GM18508 (cell line): Measurements from ENCODE around the gene ERICH4.
A peak's percentile ranks its signal among the peaks of the same experiment; 100 is the strongest.
"Not testable (repeated sequence)": the region's sequence is repeated elsewhere in the genome, so short reads cannot be mapped to it uniquely, and the experiment has no call there.

Experiments
- ATAC-seq: cut with Tn5 transposase; IDR thresholded peaks from one replicate; pipeline ENCODE4 v1.9.1; 2021; ENCODE audit warnings: moderate number of reproducible peaks; ENCODE audit not compliant: insufficient read depth, unreplicated experiment

Gene ERICH4, protein sequence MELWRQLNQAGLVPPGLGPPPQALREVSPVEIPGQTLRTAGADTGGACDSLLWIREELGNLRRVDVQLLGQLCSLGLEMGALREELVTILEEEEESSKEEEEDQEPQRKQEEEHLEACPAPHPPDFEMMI

GRCh38 chr19:41442473-41443355 is at the start of gene ERICH4:
Gene ERICH4 (plus strand): TSS chr19:41443156. CDS start chr19:41443170, 14 bp downstream.
- no peak for ATAC-seq

GRCh38 chr19:41395355-41395754 is 47.6 kb upstream of the ERICH4 start:
- no peak for ATAC-seq

- ATAC-seq: peak; percentile 48
These were observed 45.6 kb upstream of the ERICH4 start, which contains the start of the genes BCKDHA and EXOSC5 for GRCh38 chr19:41397086-41398049. Gene BCKDHA (plus strand): TSS chr19:41397818. CDS start chr19:41397828, 10 bp downstream. Gene EXOSC5 (minus strand): TSS chr19:41397359. CDS start chr19:41397328, 31 bp downstream.

DNA sequence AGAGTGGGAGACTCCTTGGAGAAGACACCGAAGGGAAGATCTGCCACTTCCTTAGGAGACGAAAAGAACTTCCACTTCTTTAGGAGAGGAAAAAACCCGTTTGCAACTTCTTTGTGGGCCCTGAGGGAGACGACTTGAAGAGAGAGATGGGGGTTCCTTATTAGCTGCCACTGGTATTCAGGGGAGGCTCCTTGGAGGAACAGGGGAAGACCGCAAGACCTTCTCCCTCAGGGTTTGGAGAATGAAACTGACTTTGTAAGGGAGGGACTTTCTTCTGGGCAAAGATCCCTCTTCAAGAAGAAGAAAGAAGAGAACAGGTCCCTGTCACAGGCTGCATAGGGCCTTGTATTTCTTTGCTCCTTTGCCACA is 44.9 kb upstream of the ERICH4 start:
- ATAC-seq: no peak

DNA sequence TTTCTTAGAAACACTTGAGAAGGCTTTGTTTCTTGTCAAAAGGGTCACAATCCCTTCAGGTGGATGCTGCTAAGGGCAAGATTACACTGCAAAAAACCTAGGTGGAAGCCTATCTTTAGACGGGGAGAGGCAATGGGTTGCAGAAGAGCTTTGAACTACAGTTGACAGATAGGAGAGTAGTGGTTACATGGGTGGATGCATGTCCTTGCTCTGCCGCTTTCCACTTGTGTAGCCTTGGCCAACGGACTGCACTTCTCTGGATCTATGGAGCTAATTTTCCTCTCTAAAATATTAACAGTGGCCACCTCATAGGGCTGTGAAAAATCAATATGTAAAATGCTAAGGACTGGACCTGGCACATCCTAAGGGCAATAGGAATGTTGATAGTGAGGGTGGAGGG is 44.4 kb upstream of the ERICH4 start:
- no peak for ATAC-seq

DNA sequence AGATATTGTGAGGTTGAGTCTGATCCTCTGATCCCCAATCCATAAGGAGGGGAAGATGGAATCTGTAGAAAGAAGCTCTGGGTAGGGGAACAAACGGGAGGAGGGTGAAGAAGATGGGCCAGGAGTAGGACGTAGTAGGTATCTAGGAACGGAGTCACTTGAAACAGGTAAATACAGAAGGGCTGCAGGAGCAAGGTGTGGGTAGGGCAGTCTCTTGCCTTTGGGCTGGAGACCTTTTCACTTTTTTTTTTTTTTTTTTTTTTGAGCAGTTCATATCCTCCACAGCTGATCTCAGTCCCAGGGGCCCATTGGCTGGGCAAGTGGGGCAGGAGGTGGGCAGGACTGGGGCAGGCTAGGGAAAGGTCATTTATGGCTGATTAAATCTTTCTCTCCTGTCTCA is 43.9 kb upstream of the ERICH4 start:
- ATAC-seq: no peak

DNA sequence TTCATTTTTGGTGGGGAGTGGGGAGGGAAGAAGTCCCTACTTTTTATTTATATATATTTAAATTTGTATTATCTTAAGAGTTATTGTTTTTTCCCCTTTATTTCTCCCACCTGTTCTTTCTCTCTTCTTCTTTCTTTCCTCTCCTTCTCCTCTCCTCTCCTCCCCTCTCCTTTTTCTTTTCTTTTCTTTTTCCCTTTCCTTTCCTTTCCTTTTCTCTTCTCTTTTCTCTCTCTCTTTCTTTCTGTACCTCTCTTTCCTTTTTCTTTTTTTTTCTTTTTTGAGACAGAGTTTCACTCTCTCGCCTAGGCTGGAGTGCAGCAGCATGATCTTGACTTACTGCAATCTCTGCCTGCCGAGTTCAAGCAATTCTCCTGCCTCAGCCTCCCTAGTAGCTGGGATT is 43.4 kb upstream of the ERICH4 start:
- ATAC-seq: no peak

DNA sequence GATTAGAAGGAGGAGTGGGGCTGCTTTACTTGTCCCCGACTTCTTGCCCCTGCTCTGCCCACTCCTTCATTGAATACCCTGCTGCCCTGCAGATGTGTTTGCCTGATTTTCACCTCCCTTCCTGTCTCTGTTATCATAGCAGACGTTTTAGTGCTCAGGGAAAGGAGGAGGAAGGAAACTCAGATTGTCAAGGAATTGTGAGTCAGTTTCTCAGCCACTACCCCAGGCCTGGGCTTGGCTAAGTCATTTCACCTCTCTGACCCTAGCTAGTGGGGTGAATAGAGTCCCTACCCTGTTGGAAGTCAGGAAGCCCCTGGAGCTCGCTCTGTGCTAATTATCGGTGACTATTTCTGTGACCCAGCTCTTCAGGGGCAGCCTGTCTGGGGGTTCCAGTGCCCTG is 41.5 kb upstream of the ERICH4 start:
- ATAC-seq: no peak

DNA sequence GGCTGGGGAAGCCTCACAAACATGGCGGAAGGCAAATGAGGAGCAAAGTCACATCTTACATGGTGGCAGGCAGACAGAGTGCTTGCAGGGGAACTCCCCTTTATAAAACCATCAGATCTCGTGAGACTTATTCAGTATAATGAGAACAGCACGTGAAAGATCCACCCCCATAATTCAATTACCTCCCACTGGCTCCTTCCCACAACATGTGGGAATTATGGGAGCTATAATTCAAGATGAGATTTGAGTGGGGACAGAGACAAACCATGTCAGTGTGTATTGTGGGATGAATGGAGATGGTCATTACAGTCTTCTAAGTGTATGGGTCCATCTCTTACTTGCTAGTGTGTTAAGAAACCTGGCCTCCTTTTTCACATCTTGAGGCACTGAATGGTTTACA is 40.9 kb upstream of the ERICH4 start:
- ATAC-seq: no peak

GRCh38 chr19:41403181-41403970 is 39.6 kb upstream of the ERICH4 start:
- no peak for ATAC-seq

GRCh38 chr19:41405776-41406175 is 37.2 kb upstream of the ERICH4 start:
- ATAC-seq: no peak

GRCh38 chr19:41407271-41407670 is 35.7 kb upstream of the ERICH4 start:
- ATAC-seq: no peak

DNA sequence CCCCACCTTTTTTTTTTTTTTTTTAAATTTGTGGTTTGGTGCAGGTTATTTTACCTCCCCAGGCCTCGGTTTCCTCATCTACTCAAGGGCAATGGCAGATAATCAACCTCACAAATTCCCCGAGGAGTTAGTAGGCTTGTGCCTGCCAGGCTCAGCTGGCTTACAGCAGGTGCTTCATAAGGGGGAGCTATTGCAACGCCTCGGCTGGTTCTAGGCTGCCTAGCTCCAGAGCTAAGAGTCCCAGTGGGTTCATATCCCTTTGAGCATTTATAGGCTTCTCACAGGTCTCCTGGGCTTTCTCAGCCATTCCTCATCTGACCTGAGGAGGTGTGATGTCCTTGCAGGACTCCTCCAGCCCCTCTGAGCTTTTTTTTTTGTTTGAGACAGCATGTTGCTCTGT is 34.7 kb upstream of the ERICH4 start:
- ATAC-seq: no peak

DNA sequence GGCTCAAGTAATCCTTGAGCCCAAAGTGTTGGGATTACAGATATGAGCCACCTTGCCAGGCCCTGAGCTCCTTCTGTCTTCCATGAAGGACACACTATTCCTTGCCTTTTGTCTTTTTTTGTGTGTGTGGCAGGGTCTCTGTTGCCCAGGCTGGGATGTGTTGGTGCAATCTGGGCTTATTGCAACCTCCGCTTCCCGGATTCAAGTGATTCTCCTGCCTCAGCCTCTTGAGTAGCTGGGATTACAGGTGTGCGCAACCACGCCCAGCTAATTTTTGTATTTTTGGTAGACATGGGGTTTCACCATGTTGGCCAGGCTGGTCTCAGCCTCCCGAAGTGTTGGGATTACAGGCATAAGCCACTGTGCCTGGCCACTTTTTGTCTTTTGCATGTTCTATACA is 34.1 kb upstream of the ERICH4 start:
- ATAC-seq: not testable (repeated sequence)

DNA sequence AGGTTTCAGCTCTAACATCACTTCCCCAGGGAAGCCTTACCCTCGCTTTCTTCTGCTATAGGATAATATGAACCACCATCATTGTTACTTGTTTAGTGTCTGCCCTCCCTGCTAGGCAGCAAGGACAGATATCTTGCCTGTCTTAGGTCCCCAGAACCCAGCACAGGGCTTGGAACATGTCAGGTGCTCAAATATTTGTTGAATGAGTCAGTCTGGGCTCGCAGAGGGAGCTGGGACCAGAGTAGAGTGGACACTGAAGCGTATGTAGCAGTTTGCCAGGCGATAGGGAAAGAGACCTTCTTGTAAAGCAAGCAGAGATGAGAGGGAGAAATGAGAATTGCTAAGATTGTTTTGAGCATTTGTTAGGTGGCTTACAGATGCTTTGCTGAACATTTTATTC is 33.7 kb upstream of the ERICH4 start:
- ATAC-seq: no peak

- no peak for ATAC-seq
These were observed 32.5 kb upstream of the ERICH4 start for GRCh38 chr19:41410336-41411054.

DNA sequence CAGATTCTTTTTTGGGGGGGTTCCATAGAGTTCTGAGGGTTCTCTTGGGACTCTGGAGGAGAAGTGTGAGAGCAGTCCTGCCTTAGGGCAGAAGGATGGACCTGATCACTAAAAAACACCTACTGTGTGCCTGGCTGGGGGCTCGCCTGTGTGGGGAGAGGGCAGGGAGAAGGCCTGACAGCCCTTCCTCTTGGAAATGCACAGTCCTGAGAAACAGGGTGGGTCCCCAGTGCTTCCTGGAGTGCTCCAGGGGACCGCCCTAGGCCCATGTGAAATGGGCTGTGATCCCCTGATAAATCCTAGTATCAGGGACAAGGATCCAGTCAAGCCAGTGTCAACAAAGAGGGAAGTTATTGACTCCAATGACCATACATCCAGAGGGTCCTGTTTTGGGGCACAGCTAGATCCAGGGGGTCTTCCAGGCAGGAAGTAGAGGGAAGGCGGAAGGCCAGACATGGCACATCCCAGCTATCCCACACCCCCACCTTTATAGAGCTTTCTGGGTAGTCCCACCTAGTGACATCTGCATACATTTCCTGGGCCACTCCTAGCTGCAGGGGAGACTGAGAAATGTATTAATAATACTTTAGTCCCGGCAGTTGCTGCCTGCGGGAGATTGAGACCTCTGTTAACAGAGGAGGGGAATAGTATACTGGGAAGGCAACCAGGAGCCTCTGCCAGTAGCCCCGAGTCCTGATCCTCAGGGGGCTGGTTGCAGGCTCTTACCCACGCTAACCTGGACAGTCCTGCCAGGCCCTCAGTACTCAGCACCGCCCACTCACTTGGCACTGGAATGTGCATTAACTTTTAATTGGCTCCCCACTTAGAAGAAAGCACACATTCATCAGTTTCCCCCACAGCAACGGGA is 31.6 kb upstream of the ERICH4 start:
- no peak for ATAC-seq

DNA sequence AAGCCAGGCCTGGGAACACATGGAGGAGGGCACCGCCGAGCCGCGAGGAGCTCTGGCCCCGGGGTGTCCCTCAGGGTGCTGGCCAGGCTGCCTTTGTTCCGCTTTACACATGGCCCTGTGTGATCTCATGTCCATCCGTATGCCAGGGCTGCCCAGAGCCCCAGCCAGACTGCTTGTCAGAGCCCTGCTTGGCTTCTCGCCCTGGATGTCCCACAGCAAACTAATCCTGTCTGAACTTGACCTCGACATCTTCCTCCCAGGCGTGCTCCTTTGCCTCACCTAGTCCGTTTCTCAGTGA is 31.0 kb upstream of the ERICH4 start:
- ATAC-seq: no peak

- no peak for ATAC-seq
These were observed 30.0 kb upstream of the ERICH4 start for GRCh38 chr19:41412953-41413352.
